ENCODE data around the gene NRAP. TPM values are rescaled to one million over a fixed set of nuclear protein-coding genes. Genes with fewer than 3 reads are reported as not detected.
"Not testable (repeated sequence)": the region's sequence is repeated elsewhere in the genome, so short reads cannot be mapped to it uniquely, and the experiment has no call there.

NRAP gene
- total RNA-seq, 1 donor from 2014 or later = not detected

GRCh38 chr10:113661332-113661731 is 2.5 kb downstream of the NRAP start:
- H3K4me3 Mint-ChIP-seq (ENCODE audit: low read depth) = no peak overlapping the region
- no peak for TF ChIP-seq CTCF (IDR thresholded peaks at IDR 0.05; ENCODE audit: unreplicated experiment)
- H3K9me3 Mint-ChIP-seq (ENCODE audit: low read depth) = no peaks in the 10 kb centered on the region
- peaks cover 3% of the 10 kb centered on the region for H3K4me1 Mint-ChIP-seq (ENCODE audit: low read depth)
- no peaks in the 10 kb centered on the region for H3K36me3 Mint-ChIP-seq (ENCODE audit: insufficient read depth)
- no peak overlapping the region for H3K27ac Mint-ChIP-seq
- H3K27me3 Mint-ChIP-seq = peaks cover 3% of the 10 kb centered on the region
- no peak for DNase-seq (ENCODE audit: low spot score, unreplicated experiment)

- H3K4me3 Mint-ChIP-seq (ENCODE audit: low read depth) = no peak overlapping the region
- H3K36me3 Mint-ChIP-seq (ENCODE audit: insufficient read depth) = no peaks in the 10 kb centered on the region
- H3K27me3 Mint-ChIP-seq = peaks cover 3% of the 10 kb centered on the region
- no peak for DNase-seq (ENCODE audit: low spot score, unreplicated experiment)
- H3K27ac Mint-ChIP-seq = no peak overlapping the region
- H3K9me3 Mint-ChIP-seq (ENCODE audit: low read depth) = no peaks in the 10 kb centered on the region
- TF ChIP-seq CTCF (IDR thresholded peaks at IDR 0.05; ENCODE audit: unreplicated experiment) = no peak
- peaks cover 7% of the 10 kb centered on the region for H3K4me1 Mint-ChIP-seq (ENCODE audit: low read depth)
These were observed 6.3 kb downstream of the NRAP start for GRCh38 chr10:113657544-113657943.

- Mint-ChIP-seq H3K27ac (no peak overlapping the region), H3K4me3 (ENCODE audit: low read depth) (no peak overlapping the region), H3K4me1 (ENCODE audit: low read depth) (peaks cover 7% of the 10 kb centered on the region), H3K9me3 (ENCODE audit: low read depth) (no peaks in the 10 kb centered on the region), H3K27me3 (peaks cover 3% of the 10 kb centered on the region), H3K36me3 (ENCODE audit: insufficient read depth) (no peaks in the 10 kb centered on the region)
- no peak for DNase-seq (ENCODE audit: low spot score, unreplicated experiment)
- no peak for TF ChIP-seq CTCF (IDR thresholded peaks at IDR 0.05; ENCODE audit: unreplicated experiment)
These were observed 6.9 kb downstream of the NRAP start for GRCh38 chr10:113656896-113657295.

GRCh38 chr10:113652456-113652855 is 11.4 kb downstream of the NRAP start:
- H3K4me3 Mint-ChIP-seq (ENCODE audit: low read depth); H3K27ac Mint-ChIP-seq; H3K4me1 Mint-ChIP-seq (ENCODE audit: low read depth); H3K9me3 Mint-ChIP-seq (ENCODE audit: low read depth); DNase-seq (ENCODE audit: low spot score, unreplicated experiment); H3K36me3 Mint-ChIP-seq (ENCODE audit: insufficient read depth); H3K27me3 Mint-ChIP-seq: not testable (repeated sequence)

- Mint-ChIP-seq H3K4me3 (ENCODE audit: low read depth) (no peak overlapping the region), H3K27me3 (peaks cover 2% of the 10 kb centered on the region), H3K27ac (no peak overlapping the region), H3K4me1 (ENCODE audit: low read depth) (peaks cover 4% of the 10 kb centered on the region), H3K36me3 (ENCODE audit: insufficient read depth) (no peaks in the 10 kb centered on the region), H3K9me3 (ENCODE audit: low read depth) (no peaks in the 10 kb centered on the region)
- DNase-seq (ENCODE audit: low spot score, unreplicated experiment) = no peak
- TF ChIP-seq CTCF (IDR thresholded peaks at IDR 0.05; ENCODE audit: unreplicated experiment) = no peak
These were observed 11.9 kb downstream of the NRAP start for GRCh38 chr10:113651898-113652297.

- Mint-ChIP-seq H3K36me3 (ENCODE audit: insufficient read depth) (no peaks in the 10 kb centered on the region), H3K4me3 (ENCODE audit: low read depth) (no peak overlapping the region), H3K27ac (no peak overlapping the region), H3K27me3 (no peaks in the 10 kb centered on the region), H3K9me3 (ENCODE audit: low read depth) (no peaks in the 10 kb centered on the region), H3K4me1 (ENCODE audit: low read depth) (peaks cover 3% of the 10 kb centered on the region)
- no peak for TF ChIP-seq CTCF (IDR thresholded peaks at IDR 0.05; ENCODE audit: unreplicated experiment)
- no peak for DNase-seq (ENCODE audit: low spot score, unreplicated experiment)
These were observed 12.8 kb downstream of the NRAP start for GRCh38 chr10:113651021-113651420.

Measured in progenitor cell of endocrine pancreas (in vitro differentiated cells).